Inferior parietal cortex (tissue), 1 donor: Measurements from ENCODE around the gene ATP13A1.
"Not testable (repeated sequence)": the region's sequence is repeated elsewhere in the genome, so short reads cannot be mapped to it uniquely, and the experiment has no call there.

Source experiments
- DNase-seq: peaks from one replicate; pipeline ENCODE4 v3.0.0-alpha.2; 2016; ENCODE audit errors: extremely low spot score

The ATP13A1 gene

DNA sequence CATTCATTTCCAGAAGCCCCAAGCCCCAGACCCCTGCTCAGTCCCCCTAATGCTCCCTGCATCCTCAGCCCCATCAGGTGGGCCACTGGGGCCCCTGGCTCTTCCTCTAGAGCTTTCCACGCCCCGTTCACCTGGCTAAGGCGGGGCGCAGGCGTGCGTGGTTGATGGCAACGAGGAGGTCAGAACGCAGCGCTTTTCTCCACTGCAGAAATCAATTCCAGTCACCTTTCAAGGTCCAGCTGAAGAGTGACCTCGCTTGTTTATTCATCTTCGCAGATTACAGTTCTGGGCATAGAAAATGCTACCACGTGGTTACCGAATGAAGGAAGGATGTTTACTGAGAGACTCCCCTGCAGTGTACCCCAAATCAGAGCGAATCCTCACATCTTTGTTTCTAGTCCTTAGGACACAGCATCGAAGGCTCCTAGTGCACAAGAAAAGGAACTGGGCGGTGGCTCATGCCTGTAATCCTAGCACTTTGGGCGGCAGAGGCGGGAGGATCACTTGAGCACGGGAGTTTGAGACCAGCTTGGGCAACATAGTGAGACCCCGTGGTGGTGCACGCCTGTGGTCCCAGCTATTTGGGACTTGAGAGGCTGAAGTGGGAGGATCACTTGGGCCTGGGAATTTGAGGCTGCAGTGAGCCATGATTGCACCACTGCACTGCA is 44.2 kb downstream of the ATP13A1 start:
- no peak for DNase-seq

DNA sequence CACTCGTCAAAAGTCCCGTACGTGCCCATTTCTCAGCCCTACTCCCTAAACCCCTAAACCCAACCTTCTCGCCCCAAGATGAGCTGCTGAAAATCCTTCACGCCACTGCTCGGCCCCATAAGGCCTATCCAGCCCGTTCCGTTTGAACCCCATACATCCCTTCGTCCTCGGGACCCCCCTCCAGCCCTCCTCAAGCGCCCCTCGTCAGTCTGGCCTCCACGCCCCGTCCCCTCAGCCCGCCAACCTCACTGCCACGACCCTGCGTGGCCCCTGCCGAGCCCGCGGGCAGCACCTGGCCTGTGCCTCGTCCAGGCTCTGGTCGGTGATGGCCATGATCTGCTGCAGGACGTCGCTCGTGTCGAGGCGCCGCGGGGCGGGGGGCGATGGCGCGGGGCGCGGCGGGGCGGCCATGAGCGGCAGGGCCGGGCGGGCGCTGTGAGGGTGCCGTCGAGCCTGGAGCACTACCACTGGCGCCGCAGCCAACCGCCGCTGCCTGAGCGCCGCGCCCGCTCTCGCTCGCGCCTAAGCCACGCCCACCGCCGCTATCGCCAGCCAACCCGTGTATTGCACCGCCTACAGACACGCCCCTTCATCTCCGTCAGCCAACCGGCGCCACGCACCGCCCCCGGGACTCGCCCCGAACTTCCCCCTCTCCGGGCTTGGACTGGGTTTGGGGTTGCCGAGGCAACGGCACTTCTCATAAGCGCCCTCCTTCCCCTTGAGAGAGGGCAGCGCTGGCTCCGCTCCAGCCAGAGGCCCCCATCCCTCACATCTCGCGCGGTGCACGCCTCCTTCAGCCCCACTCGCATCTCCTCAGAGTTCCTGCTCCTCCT is 45.0 kb downstream of the ATP13A1 start, which contains the start of gene PBX4:
TSS of gene PBX4 (minus strand) at position 469 of the 833 bp plus-strand sequence. CDS start at position 411, 58 bp downstream.
- peak; percentile 85 for DNase-seq

DNA sequence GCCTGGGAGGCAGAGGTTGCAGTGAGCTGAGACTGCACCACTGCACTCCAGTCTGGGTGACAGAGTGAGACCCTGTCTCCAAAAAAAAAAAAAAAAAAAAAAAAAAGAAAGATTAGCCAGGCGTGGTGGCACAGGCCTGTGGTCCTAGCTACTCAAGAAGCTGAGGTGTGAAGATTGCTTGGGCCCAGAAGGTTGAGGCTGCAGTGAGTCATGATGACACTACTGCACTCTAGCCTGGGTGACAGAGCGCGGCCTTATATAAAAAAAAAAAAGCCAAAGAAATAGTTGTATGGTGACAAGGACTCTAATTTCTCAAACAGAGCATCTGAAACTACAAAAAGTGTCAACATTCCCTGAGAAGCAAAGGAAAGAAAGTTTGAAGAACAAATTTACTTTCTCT is 48.4 kb downstream of the ATP13A1 start:
- no peak for DNase-seq

DNA sequence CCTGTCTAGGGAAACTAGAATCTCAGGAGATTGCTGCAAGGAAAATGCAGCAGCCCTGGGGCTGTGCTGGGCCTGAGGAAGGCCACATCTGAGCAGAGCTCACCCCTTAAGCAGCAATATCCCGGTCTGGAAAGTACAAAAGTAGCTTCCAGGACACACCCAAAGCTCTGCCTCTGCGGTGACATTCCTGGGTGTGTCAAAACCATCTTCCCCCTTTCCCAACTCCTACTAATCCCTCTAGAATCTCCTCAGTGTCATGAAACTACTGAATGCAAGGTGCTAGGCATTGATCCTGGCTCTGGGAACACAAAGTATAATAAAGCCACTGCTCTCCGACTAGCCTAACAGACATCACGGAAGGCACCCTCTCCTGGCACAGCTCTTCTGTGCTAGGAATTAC is 50.0 kb downstream of the ATP13A1 start:
- DNase-seq: no peak

DNA sequence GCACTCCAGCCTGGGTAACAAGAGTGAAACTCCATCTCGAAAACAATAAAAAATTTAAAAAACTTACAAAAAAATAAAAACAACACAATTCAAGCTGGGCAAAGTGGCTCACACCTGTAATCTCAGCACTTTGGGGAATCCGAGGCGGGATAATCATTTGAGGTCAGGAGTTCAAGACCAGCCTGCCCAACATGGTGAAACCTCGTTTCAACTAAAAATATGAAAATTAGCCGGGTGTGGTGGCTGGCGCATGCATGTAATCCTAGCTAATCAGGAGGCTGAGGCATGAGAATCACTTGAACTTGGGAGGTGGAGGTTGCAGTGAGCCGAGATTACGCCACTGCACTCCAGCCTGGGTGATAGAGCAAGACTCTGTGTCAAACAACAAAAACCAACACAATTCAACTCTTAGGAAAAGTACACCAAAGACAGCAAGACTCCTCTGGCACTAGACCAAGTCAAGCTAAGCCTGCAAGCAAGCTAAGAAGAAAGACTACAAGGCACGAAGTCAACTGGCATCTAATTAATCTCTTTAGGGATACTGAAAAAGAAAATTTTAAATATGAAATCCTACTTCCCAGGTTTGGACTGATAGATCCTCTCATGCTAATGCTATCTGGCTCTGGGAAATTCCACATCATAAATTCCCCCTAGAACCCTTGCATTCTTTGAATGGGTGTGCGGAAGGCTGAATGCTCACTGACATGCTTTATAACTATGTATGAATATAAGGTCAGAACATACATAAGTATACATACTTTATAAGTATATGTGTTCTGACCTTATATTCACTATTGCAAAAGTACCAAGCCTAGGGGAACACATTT is 52.9 kb downstream of the ATP13A1 start:
- no peak for DNase-seq

DNA sequence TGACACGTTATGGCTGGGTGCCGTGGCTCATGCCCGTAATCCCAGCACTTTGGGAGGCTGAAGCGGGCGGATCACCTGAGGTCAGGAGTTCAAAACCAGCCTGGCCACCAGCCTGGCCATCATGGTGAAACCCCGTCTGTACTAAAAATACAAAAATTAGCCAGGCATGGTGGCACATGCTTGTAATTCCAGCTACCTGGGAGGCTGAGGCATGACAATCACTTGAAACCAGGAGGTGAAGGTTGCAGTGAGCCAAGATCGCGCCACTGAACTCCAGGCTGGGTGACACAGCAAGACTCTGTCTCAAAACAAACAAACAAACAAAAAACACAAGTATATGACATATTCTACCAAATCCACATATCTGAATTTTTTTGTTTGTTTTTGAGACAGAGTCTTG is 56.8 kb downstream of the ATP13A1 start:
- DNase-seq: not testable (repeated sequence)

DNA sequence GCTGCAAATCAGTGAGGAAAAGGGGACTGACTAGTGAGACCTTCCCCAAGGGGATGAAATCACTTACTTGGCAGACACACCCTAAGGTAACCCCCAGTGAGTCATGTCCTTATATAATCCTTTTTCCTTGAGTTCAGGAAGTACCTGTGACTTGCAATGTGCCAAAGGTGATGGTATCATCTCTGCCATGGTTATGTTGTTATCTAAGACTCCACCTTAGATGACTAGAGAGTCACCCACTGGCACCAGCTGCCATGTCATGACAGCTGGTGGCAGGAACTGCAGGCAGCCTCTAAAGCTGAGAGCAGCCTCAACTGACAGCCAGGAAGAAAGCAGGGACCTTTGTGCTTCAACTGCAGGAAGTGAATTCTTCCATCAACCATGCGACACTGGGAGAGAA is 57.5 kb downstream of the ATP13A1 start:
- no peak for DNase-seq

DNA sequence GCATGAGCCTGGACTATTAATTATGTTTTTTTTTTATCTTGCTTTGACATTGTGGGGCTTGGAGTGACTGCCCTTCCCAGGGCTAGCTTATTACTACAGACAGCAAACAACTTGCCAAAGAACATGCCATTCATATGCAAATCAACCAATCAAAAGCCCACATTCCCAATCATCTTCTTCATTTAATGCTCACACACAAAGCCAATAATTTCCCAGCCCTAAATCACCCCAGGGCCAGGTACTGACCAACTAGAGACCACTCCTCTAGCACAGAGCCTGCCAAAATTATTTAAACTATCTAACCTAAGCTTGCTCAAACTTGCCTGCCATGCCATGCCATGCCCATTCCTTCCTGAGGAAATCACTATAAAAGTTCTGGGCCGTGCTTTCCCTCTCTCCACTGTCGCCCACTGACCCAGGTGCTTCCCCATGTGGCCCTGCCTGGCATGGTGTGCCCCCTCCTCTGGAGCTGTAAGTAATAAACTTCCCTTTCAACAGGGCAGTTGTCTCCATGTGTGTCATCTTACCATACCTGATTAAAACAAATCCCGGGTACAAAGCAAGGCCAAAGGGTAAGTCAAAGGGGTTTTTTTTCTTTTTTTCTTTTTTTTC is 60.7 kb downstream of the ATP13A1 start:
- DNase-seq: no peak

DNA sequence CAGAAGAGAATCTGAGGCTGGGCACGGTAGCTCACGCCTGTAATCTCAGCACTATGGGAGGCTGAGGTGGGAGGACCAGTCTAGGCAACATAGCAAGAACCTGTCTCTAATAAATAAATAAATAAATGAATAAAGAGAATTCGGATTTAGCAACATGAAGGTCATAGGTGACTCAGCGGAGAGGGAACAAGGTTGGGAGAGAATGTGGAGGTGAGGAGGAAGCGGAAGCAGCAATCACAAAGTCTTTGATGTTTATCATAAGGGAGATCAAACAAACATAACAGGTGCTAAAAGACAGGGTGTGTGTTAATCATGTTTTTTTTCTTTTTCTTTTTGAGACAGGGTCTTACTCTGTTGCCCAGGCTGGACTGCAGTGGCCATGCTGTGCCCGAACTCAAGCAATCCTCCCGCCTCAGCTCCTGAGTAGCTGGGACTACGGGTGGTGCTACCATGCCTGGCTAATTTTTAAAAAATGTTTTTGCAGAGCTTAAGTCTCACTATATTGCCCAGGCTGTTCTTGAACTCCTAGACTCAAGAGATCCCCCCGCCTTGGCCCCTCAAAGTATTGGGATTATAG is 61.3 kb downstream of the ATP13A1 start:
- no peak for DNase-seq

DNA sequence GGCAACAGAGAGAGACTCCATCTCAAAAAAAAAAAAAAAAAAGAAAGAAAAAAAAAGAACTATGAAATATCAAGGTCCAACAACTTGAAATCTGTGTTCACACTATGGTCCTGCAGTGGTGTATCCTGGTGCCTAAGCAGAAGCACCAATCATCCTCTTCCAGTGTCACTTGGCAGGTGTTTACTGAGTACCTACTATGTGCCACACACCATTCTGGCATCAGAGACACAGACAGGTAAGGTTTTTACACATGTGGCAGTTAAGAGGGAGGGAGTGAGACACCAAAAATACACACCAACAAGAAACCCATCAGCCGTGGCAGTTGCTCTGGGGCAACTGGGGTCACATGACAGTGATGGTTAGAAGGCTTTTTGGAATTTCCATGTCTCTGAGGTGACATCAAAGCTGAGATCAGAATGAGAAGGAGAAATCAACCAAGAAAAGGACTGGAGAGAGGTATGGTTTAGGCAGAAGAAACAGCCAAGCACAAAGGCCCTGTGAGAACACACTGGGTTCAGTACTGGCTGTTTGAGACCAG is 62.6 kb downstream of the ATP13A1 start:
- no peak for DNase-seq

DNA sequence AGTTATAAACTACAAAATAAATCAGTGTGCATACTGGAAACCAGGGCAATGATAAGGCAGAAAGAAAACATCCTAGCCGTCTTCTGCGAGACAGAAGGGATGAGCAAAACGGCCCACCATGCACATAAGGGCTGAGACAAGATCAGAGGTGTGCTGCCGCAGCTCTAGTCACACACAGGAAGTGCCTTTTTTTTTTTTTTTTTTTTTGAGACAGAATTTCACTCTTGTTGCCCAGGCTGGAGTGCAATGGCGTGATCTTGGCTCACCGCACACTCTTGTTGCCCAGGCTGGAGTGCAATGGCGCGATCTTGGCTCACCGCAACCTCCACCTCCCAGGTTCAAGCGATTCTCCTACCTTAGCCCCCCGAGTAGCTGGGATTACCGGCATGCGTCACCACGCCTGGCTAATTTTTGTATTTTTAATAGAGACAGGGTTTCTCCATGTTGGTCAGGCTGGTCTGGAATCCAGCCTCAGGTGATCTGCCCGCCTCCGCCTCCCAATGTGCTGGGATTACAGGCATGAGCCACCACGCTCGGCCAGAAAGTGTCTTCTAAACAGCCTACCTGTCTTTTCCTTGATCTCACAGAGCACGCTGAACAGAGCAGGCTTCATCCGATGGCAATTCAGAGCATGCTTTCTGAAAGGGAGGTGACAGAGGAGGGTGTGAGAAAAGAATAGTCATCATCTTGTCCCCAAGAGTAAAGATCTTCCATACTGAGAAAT is 64.6 kb downstream of the ATP13A1 start:
- DNase-seq: not testable (repeated sequence)

DNA sequence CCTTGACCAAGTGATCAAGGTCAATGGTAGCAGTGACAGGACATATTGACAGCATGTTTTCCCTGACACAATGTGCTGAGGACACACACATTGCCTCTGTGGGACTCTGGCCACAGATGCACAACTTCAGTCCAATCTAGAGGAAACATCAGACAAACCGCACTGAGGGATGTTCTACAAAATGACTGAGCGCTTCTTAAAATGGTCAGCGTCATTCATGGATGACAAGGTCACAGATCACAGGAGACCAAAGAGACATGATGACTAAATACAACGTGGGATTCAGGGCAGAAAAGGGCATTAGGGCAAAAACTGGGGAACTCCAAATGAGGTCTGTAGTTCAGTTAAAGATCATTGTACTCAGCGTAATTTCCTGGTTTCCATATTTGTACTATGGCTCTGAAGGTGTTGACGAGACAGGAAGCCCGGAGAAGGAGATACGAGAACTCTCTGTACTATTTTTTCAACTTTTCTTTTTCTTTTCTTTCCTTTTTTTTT is 65.6 kb downstream of the ATP13A1 start:
- no peak for DNase-seq
